GM21390 (cell line): ENCODE results near the gene PSENEN.
"Not testable (repeated sequence)": the region's sequence is repeated elsewhere in the genome, so short reads cannot be mapped to it uniquely, and the experiment has no call there.

Experiments used
- ATAC-seq: cut with Tn5 transposase; IDR thresholded peaks from one replicate; pipeline ENCODE4 v1.9.1; 2021; ENCODE audit not compliant: unreplicated experiment

The PSENEN gene

GRCh38 chr19:35718345-35719041 is 27.0 kb upstream of the PSENEN start:
- no peak for ATAC-seq

DNA sequence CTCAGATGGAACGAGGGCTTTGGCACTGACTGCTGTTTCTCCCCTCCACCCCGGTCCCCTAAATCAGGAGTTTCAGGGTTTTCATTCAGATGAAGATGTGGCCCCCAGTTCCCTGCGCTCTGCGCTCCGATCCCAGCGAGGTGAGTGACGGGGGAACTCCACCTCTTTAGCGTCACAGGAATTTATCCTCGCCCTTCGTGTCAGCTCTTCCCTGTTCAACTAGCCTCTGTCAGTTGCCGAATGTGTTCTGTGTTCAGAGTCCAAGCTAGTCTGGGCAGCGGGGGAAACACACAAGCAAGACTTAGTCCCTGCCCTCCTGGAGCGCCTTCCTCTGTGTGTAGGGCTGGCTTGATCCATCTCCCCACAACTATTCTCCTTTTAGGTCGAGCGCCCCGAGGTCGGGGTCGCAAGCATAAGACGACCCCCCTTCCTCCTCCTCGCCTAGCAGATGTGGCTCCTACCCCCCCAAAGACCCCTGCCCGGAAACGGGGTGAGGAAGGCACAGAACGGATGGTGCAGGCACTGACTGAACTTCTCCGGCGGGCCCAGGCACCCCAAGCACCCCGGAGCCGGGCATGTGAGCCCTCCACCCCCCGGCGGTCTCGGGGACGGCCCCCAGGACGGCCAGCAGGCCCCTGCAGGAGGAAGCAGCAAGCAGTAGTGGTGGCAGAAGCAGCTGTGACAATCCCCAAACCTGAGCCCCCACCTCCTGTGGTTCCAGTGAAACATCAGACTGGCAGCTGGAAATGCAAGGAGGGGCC is 25.9 kb upstream of the PSENEN start:
- no peak for ATAC-seq

- ATAC-seq, result no peak
Measured at GRCh38 chr19:35720163-35720524, 25.3 kb upstream of the PSENEN start.

DNA sequence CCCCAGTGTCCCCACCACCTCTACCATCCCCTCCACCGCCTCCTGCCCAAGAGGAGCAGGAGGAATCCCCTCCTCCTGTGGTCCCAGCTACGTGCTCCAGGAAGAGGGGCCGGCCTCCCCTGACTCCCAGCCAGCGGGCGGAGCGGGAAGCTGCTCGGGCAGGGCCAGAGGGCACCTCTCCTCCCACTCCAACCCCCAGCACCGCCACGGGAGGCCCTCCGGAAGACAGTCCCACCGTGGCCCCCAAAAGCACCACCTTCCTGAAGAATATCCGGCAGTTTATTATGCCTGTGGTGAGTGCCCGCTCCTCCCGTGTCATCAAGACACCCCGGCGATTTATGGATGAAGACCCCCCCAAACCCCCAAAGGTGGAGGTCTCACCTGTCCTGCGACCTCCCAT is 24.8 kb upstream of the PSENEN start:
- no peak for ATAC-seq

DNA sequence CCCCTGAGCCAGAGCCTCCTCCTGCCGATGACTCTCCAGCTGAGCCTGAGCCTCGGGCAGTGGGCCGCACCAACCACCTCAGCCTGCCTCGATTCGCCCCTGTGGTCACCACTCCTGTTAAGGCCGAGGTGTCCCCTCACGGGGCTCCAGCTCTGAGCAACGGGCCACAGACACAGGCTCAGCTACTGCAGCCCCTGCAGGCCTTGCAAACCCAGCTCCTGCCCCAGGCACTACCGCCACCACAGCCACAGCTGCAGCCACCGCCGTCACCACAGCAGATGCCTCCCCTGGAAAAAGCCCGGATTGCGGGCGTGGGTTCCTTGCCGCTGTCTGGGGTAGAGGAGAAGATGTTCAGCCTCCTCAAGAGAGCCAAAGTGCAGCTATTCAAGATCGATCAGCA is 24.1 kb upstream of the PSENEN start:
- ATAC-seq, result no peak

- ATAC-seq, result no peak
Measured at GRCh38 chr19:35722461-35722860, 23.0 kb upstream of the PSENEN start.

GRCh38 chr19:35722897-35723296 is 22.6 kb upstream of the PSENEN start:
- ATAC-seq, result no peak

DNA sequence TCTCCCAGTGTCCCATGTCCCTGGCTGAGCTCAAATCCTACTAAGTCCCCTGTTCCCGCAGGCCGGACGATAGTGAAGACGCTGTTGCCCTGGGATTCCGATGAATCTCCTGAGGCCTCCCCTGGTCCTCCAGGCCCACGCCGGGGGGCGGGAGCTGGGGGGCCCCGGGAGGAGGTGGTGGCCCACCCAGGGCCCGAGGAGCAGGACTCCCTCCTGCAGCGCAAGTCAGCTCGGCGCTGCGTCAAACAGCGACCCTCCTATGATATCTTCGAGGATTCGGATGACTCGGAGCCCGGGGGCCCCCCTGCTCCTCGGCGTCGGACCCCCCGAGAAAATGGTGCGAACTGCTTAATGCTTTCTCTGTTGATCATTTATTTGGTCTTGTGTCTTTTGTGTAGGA is 21.8 kb upstream of the PSENEN start:
- no peak for ATAC-seq

DNA sequence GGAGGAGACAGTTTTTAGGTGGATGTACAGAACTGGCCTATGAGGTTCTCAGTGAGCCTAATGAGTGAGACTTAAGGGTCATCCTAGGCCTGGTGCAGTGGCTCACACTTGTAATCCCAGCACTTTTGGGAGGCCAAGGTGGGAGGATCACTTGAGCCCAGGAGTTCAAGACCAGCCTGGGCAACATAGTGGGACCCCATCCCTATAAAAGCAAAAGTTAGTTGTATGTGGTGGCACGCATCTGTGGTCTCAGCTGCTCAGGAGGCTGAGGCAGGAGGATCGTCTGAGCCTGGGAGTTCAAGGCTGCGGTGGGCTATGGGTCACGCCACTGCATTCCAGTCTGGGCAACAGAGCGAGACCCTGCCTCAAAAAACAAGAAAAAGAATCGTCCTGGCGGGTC is 21.3 kb upstream of the PSENEN start:
- not testable (repeated sequence) for ATAC-seq

GRCh38 chr19:35724560-35724959 is 20.9 kb upstream of the PSENEN start:
- ATAC-seq, result no peak

DNA sequence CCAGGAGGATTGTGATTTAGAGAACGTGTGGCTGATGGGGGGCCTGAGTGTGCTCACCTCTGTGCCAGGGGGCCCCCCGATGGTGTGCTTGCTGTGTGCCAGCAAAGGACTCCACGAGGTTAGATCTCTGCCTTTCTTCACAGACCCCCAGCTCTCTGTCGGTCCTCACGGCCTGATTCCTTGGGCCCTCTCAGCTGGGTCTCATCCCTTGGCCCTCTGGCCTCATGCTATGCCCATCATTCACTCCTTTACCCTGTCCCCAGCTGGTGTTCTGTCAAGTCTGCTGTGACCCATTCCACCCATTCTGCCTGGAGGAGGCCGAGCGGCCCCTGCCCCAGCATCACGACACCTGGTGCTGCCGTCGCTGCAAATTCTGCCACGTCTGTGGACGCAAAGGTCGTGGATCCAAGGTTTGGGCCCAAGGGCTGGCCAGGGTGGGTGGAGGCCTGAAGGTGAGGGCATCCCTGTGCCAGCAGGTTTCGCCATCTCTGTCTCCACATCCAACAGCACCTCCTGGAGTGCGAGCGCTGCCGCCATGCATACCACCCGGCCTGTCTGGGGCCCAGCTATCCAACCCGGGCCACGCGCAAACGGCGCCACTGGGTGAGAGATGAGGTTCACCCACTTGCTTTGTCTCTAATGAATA is 20.1 kb upstream of the PSENEN start:
- ATAC-seq, result no peak

- no peak for ATAC-seq
Measured at GRCh38 chr19:35727053-35727955, 18.1 kb upstream of the PSENEN start.

- no peak for ATAC-seq
Measured at GRCh38 chr19:35727956-35728706, 17.3 kb upstream of the PSENEN start.

GRCh38 chr19:35729021-35729420 is 16.4 kb upstream of the PSENEN start:
- ATAC-seq, result no peak

GRCh38 chr19:35729763-35730162 is 15.7 kb upstream of the PSENEN start:
- ATAC-seq, result no peak

DNA sequence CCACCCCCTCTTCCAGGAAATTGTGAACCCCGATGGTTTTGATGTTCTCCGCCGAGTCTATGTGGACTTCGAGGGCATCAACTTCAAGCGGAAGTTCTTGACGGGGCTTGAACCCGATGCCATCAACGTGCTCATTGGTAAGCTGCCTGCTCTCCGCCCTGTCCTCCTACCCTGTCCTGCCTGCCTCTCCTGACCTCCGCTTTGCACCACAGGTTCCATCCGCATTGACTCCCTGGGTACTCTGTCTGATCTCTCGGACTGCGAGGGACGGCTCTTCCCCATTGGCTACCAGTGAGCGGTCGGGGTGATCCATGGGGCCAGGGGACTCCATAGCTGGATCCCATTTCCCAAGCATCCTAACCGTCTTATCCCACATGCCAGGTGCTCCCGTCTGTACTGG is 15.1 kb upstream of the PSENEN start:
- ATAC-seq, result no peak

DNA sequence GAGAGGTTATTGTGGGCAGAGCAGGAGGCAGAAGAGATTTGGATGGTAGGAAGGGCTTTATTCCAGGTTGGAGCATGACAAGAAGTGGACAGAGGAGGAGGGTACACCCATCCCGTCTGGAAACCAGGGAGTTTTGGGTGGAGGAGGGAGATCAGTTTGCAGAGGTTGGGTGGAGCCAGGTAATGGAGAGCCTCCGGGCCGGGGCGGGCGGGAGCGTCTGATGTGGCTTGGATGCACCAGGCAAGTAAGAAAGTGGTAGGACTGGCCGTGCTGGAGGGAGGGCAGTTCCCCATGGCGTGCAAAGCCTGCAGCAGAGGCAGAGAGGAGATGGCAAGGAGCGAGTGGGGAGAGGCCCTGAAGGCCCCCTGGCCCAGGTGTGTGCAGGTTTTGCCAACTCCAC is 14.1 kb upstream of the PSENEN start:
- no peak for ATAC-seq

- no peak for ATAC-seq
Measured at GRCh38 chr19:35731779-35732405, 13.6 kb upstream of the PSENEN start.

- ATAC-seq, result no peak
Measured at GRCh38 chr19:35732540-35733179, 12.8 kb upstream of the PSENEN start.
